ENCODE measurements around the gene RAB3B. TPM values are rescaled to one million over a fixed set of nuclear protein-coding genes. Genes with fewer than 3 reads are reported as not detected.

RAB3B gene
- total and polyA plus RNA-seq, 9 of the 15 experiments (the other 6 are each of a cell fraction or from before 2014, with no cell fraction given), result 0.07 to 0.47 (median 0.27) TPM

DNA sequence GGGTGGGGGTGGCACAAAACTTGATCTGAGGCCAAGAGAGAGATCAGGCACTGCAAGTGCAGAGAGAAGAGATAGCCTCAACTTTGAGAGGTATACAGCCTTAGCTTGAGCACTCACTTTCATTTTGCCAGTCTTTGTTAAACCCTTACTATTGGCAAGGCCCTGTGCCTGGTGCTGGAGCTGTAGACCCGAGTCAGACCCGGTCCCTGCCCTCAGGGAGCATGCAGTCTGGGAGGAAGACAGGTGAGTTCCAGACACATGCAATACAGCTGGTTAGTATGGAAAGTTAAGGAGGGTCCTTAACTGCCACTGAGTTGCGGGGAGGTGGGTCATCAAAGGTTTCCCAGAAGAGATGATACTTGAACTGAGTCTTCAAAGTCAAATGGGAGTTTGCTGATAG, 31.7 kb downstream of the RAB3B start (continued):
- TF ChIP-seq, protein P1, sequence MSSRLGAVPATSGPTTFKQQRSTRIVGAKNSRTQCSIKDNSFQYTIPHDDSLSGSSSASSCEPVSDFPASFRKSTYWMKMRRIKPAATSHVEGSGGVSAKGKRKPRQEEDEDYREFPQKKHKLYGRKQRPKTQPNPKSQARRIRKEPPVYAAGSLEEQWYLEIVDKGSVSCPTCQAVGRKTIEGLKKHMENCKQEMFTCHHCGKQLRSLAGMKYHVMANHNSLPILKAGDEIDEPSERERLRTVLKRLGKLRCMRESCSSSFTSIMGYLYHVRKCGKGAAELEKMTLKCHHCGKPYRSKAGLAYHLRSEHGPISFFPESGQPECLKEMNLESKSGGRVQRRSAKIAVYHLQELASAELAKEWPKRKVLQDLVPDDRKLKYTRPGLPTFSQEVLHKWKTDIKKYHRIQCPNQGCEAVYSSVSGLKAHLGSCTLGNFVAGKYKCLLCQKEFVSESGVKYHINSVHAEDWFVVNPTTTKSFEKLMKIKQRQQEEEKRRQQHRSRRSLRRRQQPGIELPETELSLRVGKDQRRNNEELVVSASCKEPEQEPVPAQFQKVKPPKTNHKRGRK (tag; IDR thresholded peaks at IDR 0.05), result no peak

DNA sequence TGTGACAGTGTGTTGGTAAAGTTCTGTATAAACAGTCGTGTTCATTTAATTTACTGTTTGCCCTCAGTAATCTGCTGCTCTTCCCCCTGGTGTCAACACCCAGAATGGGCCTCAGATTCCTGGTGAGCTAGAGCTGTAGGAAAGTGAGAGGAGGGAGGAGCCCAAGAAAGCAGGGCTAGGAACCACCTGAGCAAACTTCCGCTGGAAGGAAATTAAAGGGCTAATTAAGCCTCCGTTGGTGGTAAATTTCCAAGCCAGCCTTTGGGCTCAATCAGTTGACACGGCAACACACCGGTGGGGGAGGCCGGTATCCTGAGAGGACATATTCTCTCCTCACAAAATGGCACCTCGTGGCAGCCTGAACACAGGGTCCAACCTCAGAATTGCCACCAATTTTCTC, 32.9 kb downstream of the RAB3B start:
- H2AFZ ChIP-seq (ENCODE audit: low read depth, low read length), result peak overlapping the region; percentile 73
- H3K4me2 ChIP-seq (ENCODE audit: insufficient read depth, low read length), result no peak overlapping the region
- H3K27ac ChIP-seq (ENCODE audit: extremely low read depth, low read depth, low read length), result peak overlapping the region; percentile 21; the same call in 1 of the 3 replicates
- no peaks in the 10 kb centered on the region for H3K79me2 ChIP-seq (ENCODE audit: control insufficient read depth, insufficient read depth, low read length)
- H3K36me3 ChIP-seq (ENCODE audit: control insufficient read depth, insufficient read depth, low read length), result no peaks in the 10 kb centered on the region
- FAIRE-seq (peak; percentile 66), ATAC-seq (peak; percentile 72), DNase-seq (ENCODE audit: extremely low read depth in 1 of 4, low spot score in 3 of 4) (peak in 1 of 4 experiments; percentile 40)
- H3K4me1 ChIP-seq (replicated peaks in 1 of 2; ENCODE audit: control insufficient read depth in 2 of 2, insufficient read depth in 2 of 2, low read length in 2 of 2), result peaks cover 8 to 45% of the 10 kb centered on the region in 2 experiments; a peak in 4 of 5 replicates
- no TSS peak for BruUV-seq (replicated peaks)
- no peaks in the 10 kb centered on the region for H3K9me1 ChIP-seq (ENCODE audit: control insufficient read depth, insufficient read depth, low read length)
- no peak overlapping the region for H3K4me3 ChIP-seq
- in situ Hi-C loops (cut with MboI) (no loop called here), intact Hi-C loops (cut with micrococcal nuclease) (no loop called here)
- 28% methylated on average over 7 of the region's 7 CpGs for WGBS (ENCODE audit: insufficient coverage, low coverage, missing lambda C conversion rate)
- H3K9ac ChIP-seq (ENCODE audit: insufficient read depth in 1 of 2, low read depth in 2 of 2, low read length in 2 of 2), result no peak overlapping the region
- no peaks in the 10 kb centered on the region for H3K9me3 ChIP-seq (replicated peaks; ENCODE audit: control insufficient read depth, insufficient read depth, low read depth, low read length)
- ChIA-PET POLR2A (interaction anchor here (0.6 to 1.0 kb wide), 4 partner anchors 20 to 1528 kb away, joined by 3 to 4 read pairs (median 3); no protein-coding TSS in a partner anchor), CTCF (ENCODE audit: low intra/inter-chr PET ratio) (no interaction called here)
- 0 out of 5 replicates have a peak, but pooled peaks cover 0 to 7% of the 10 kb centered on the region in 2 experiments for H3K27me3 ChIP-seq (ENCODE audit: control insufficient read depth in 2 of 2, insufficient read depth in 2 of 2, low read length in 2 of 2)
- H4K20me1 ChIP-seq (replicated peaks; ENCODE audit: control insufficient read depth, insufficient read depth, low read length), result no peaks in the 10 kb centered on the region
- no peak for TF ChIP-seq TBP (optimal IDR thresholded peaks at IDR 0.05; ENCODE audit: low read depth, low read length)
- no peak for TF ChIP-seq ZNF24 (IDR thresholded peaks at IDR 0.05)
- no peak for TF ChIP-seq TGIF2 (CRISPR knock-in tag; IDR thresholded peaks at IDR 0.05)
- TF ChIP-seq, protein P2, sequence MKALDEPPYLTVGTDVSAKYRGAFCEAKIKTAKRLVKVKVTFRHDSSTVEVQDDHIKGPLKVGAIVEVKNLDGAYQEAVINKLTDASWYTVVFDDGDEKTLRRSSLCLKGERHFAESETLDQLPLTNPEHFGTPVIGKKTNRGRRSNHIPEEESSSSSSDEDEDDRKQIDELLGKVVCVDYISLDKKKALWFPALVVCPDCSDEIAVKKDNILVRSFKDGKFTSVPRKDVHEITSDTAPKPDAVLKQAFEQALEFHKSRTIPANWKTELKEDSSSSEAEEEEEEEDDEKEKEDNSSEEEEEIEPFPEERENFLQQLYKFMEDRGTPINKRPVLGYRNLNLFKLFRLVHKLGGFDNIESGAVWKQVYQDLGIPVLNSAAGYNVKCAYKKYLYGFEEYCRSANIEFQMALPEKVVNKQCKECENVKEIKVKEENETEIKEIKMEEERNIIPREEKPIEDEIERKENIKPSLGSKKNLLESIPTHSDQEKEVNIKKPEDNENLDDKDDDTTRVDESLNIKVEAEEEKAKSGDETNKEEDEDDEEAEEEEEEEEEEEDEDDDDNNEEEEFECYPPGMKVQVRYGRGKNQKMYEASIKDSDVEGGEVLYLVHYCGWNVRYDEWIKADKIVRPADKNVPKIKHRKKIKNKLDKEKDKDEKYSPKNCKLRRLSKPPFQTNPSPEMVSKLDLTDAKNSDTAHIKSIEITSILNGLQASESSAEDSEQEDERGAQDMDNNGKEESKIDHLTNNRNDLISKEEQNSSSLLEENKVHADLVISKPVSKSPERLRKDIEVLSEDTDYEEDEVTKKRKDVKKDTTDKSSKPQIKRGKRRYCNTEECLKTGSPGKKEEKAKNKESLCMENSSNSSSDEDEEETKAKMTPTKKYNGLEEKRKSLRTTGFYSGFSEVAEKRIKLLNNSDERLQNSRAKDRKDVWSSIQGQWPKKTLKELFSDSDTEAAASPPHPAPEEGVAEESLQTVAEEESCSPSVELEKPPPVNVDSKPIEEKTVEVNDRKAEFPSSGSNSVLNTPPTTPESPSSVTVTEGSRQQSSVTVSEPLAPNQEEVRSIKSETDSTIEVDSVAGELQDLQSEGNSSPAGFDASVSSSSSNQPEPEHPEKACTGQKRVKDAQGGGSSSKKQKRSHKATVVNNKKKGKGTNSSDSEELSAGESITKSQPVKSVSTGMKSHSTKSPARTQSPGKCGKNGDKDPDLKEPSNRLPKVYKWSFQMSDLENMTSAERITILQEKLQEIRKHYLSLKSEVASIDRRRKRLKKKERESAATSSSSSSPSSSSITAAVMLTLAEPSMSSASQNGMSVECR (CRISPR knock-in tag; IDR thresholded peaks at IDR 0.05), result no peak
- no peak for TF ChIP-seq CHD4 (IDR thresholded peaks at IDR 0.05; ENCODE audit: insufficient read depth, insufficient replicate concordance, low read depth, low read length, poor library complexity, severe bottlenecking)
- TF ChIP-seq PML (IDR thresholded peaks at IDR 0.05; ENCODE audit: low read length), result no peak
- TF ChIP-seq, protein P3, sequence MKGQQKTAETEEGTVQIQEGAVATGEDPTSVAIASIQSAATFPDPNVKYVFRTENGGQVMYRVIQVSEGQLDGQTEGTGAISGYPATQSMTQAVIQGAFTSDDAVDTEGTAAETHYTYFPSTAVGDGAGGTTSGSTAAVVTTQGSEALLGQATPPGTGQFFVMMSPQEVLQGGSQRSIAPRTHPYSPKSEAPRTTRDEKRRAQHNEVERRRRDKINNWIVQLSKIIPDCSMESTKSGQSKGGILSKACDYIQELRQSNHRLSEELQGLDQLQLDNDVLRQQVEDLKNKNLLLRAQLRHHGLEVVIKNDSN (CRISPR knock-in tag; IDR thresholded peaks at IDR 0.05), result no peak
- TF ChIP-seq, protein P4, sequence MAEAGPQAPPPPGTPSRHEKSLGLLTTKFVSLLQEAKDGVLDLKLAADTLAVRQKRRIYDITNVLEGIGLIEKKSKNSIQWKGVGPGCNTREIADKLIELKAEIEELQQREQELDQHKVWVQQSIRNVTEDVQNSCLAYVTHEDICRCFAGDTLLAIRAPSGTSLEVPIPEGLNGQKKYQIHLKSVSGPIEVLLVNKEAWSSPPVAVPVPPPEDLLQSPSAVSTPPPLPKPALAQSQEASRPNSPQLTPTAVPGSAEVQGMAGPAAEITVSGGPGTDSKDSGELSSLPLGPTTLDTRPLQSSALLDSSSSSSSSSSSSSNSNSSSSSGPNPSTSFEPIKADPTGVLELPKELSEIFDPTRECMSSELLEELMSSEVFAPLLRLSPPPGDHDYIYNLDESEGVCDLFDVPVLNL (CRISPR knock-in tag; IDR thresholded peaks at IDR 0.05; ENCODE audit: low read depth), result no peak
- no peak for TF ChIP-seq ZNF347 (CRISPR knock-in tag; IDR thresholded peaks at IDR 0.05; ENCODE audit: low read depth)
- TF ChIP-seq ETV1 (tag; conservative IDR thresholded peaks at IDR 0.05; ENCODE audit: low read depth), result peak; percentile 54
